PFSK-1 (cell line): ENCODE data around the gene PCSK2.

Source experiments
- FOXP2 ChIP-seq: optimal IDR thresholded peaks from 2 replicates; pipeline ENCODE3; 2011; ENCODE audit warnings: borderline replicate concordance, control low read depth, inconsistent platforms; ENCODE audit not compliant: insufficient read depth; ENCODE audit errors: extremely low read length, extremely low read depth
- POLR2AphosphoS5 ChIP-seq: IDR thresholded peaks from 2 replicates; pipeline ENCODE4 v1.6.1; 2012; ENCODE audit warnings: low read depth, mild to moderate bottlenecking, control low read depth, low read length, moderate library complexity
- REST ChIP-seq, 2 experiments: IDR thresholded peaks; 2 replicates each; pipeline versions ENCODE4 v1.6.1 to v1.8.0; 2011 to 2012; ENCODE audit warnings: low read depth in 2 of 2, low read length in 2 of 2, control low read depth in 1 of 2, inconsistent platforms in 1 of 2, mild to moderate bottlenecking in 1 of 2, moderate library complexity in 1 of 2; ENCODE audit not compliant: insufficient read depth in 1 of 2
- SIN3A ChIP-seq: IDR thresholded peaks from 2 replicates; pipeline ENCODE4 v1.6.1; 2012; ENCODE audit warnings: mild to moderate bottlenecking, low read length, moderate library complexity, borderline replicate concordance; ENCODE audit not compliant: insufficient read depth
- TAF1 ChIP-seq: IDR thresholded peaks from 2 replicates; pipeline ENCODE4 v1.6.1; 2012; ENCODE audit warnings: low read length, control low read depth, borderline replicate concordance; ENCODE audit not compliant: insufficient read depth

The PCSK2 gene

DNA sequence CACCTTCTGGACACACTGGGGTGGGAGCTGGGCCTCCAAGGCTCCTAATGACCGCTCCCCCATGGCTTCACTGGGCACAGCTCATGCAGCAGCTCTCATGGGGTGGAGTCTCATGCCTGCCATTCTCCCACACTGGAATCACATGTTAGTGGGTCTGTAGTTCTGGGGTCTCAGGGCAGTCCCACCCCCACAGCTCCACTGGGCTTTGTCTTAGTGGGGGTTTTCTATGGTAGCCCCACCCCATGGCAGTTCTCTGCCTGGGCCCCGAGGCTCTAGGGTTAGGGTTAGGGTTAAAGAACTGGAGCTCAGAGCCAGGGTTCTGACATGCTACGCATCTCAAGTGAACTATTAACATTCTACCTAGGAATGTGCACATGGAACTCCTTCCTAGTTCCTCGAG lies 139.0 kb downstream of the PCSK2 start:
- TF ChIP-seq POLR2AphosphoS5 (no peak), TAF1 (no peak), FOXP2 (no peak), REST (IDR thresholded peaks at IDR 0.05; ENCODE audit: insufficient read depth in 1 of 2, low read depth in 2 of 2, low read length in 2 of 2) (no peak), SIN3A (no peak)

GRCh38 chr20:17369506-17369905 lies 142.7 kb downstream of the PCSK2 start:
- no peak for TF ChIP-seq TAF1
- no peak for TF ChIP-seq FOXP2
- no peak for TF ChIP-seq SIN3A
- TF ChIP-seq POLR2AphosphoS5: no peak
- no peak for TF ChIP-seq REST (IDR thresholded peaks at IDR 0.05; ENCODE audit: insufficient read depth in 1 of 2, low read depth in 2 of 2, low read length in 2 of 2)

- TF ChIP-seq FOXP2 (no peak), REST (IDR thresholded peaks at IDR 0.05; ENCODE audit: insufficient read depth in 1 of 2, low read depth in 2 of 2, low read length in 2 of 2) (no peak), POLR2AphosphoS5 (no peak), TAF1 (no peak)
Observed at GRCh38 chr20:17372806-17373440, 146.1 kb downstream of the PCSK2 start.

- TF ChIP-seq SIN3A: no peak
- no peak for TF ChIP-seq REST (IDR thresholded peaks at IDR 0.05; ENCODE audit: insufficient read depth in 1 of 2, low read depth in 2 of 2, low read length in 2 of 2)
- no peak for TF ChIP-seq POLR2AphosphoS5
- TF ChIP-seq TAF1: no peak
- no peak for TF ChIP-seq FOXP2
Observed at GRCh38 chr20:17374086-17374485, 147.2 kb downstream of the PCSK2 start.

DNA sequence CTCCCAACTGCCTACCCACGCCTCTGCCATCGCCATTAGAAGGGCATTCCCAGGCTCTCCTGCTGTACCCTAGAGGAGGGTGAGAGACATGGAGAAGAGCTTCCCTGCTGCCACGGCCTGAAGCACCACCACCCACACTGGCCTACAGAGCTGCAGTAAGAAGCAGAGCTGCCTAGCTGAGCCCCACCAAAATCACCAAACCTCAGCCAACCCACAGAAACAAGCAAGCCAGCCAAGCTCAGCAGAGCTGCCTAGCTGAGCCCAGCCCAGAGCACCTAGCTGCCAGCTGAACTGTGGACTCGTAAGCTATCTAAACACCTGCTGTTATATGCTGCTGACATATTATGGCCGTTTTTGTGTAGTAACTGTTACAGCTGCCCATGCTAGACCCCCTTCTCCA lies 149.2 kb downstream of the PCSK2 start:
- TF ChIP-seq POLR2AphosphoS5 (no peak), FOXP2 (no peak), TAF1 (no peak), REST (IDR thresholded peaks at IDR 0.05; ENCODE audit: insufficient read depth in 1 of 2, low read depth in 2 of 2, low read length in 2 of 2) (no peak), SIN3A (no peak)
